ENCODE results near the gene TPRN. TPM values are rescaled to one million over a fixed set of nuclear protein-coding genes. Genes with fewer than 3 reads are reported as not detected.
"Not testable (repeated sequence)": the region's sequence is repeated elsewhere in the genome, so short reads cannot be mapped to it uniquely, and the experiment has no call there.

Gene TPRN
- total and polyA plus RNA-seq, 3 experiments from 2014 or later: 0.76 to 15.1 (median 14.1) TPM

GRCh38 chr9:137243626-137244485 is 43.3 kb upstream of the TPRN start:
- Histone ChIP-seq H3K9me3 (ENCODE audit: low read length) (no peaks in the 10 kb centered on the region), H3K27ac (ENCODE audit: low read depth, low read length) (no peak overlapping the region), H3K27me3 (ENCODE audit: insufficient read depth, low read length, poor library complexity, severe bottlenecking) (no peaks in the 10 kb centered on the region), H3K4me1 (ENCODE audit: insufficient read depth, low read length) (peaks cover 10% of the 10 kb centered on the region), H3K36me3 (ENCODE audit: insufficient read depth, low read length) (peaks cover 10% of the 10 kb centered on the region), H3K4me3 (ENCODE audit: low read length) (no peak overlapping the region)
- DNase-seq: no peak
- H3K27ac Mint-ChIP-seq: peak overlapping the region in 4 of 8 donors; percentile 30 to 88 (median 54)
- POLR2A ChIA-PET: interaction anchor here (0.6 kb wide), 1 partner anchor 121 kb away, joined by 3 read pairs; no protein-coding TSS in a partner anchor
- CTCF ChIA-PET: interaction anchor here (1.8 kb wide), 1 partner anchor 197 kb away, joined by 5 read pairs; no protein-coding TSS in a partner anchor
- peak overlapping the region in 6 of 7 donors; percentile 8 to 72 (median 44) for H3K4me3 Mint-ChIP-seq
- H3K9me3 Mint-ChIP-seq: no peaks in the 10 kb centered on the region
- H3K4me1 Mint-ChIP-seq: peaks cover 13 to 35% (median 16%) of the 10 kb centered on the region in 3 donors
- H3K27me3 Mint-ChIP-seq: peaks cover 0 to 4% of the 10 kb centered on the region in 2 donors
- H3K36me3 Mint-ChIP-seq: peaks cover 0 to 22% (median 5%) of the 10 kb centered on the region in 3 donors

GRCh38 chr9:137243266-137243625 is 42.7 kb upstream of the TPRN start:
- Histone ChIP-seq H3K36me3 (ENCODE audit: insufficient read depth, low read length) (peaks cover 10% of the 10 kb centered on the region), H3K4me1 (ENCODE audit: insufficient read depth, low read length) (peaks cover 10% of the 10 kb centered on the region)
- not testable (repeated sequence) for H3K9me3 ChIP-seq (ENCODE audit: low read length); H3K27me3 ChIP-seq (ENCODE audit: insufficient read depth, low read length, poor library complexity, severe bottlenecking); H3K9me3 Mint-ChIP-seq; DNase-seq; H3K27me3 Mint-ChIP-seq; H3K4me3 ChIP-seq (ENCODE audit: low read length); H3K27ac ChIP-seq (ENCODE audit: low read depth, low read length)
- H3K4me1 Mint-ChIP-seq: peaks cover 14 to 40% (median 17%) of the 10 kb centered on the region in 3 donors
- peak overlapping the region in 6 of 7 donors; percentile 3 to 86 (median 44) for H3K4me3 Mint-ChIP-seq
- peak overlapping the region in 3 of 8 donors; percentile 37 to 75 (median 41) for H3K27ac Mint-ChIP-seq
- POLR2A ChIA-PET: interaction anchor here (3.4 kb wide), 1 partner anchor 12 kb away, joined by 83 read pairs; the partner anchor contains the start of gene NELFB
- peaks cover 0 to 22% (median 5%) of the 10 kb centered on the region in 3 donors for H3K36me3 Mint-ChIP-seq
- CTCF ChIA-PET: interaction anchor here (1.8 to 4.4 kb wide), 3 partner anchors 11 to 197 kb away, joined by 5 to 43 read pairs (median 14); partner anchors contain the start of genes NELFB and RNF224

- POLR2A ChIA-PET: interaction anchor here (1.4 to 3.4 kb wide), 4 partner anchors 13 to 53 kb away, joined by 6 to 83 read pairs (median 18); partner anchors contain the start of genes NELFB, RNF208 and TPRN
- Histone ChIP-seq H3K36me3 (ENCODE audit: insufficient read depth, low read length) (peaks cover 10% of the 10 kb centered on the region), H3K9me3 (ENCODE audit: low read length) (no peaks in the 10 kb centered on the region), H3K4me3 (ENCODE audit: low read length) (peak overlapping the region; percentile 46), H3K27me3 (ENCODE audit: insufficient read depth, low read length, poor library complexity, severe bottlenecking) (no peaks in the 10 kb centered on the region), H3K27ac (ENCODE audit: low read depth, low read length) (peak overlapping the region; percentile 72), H3K4me1 (ENCODE audit: insufficient read depth, low read length) (peaks cover 10% of the 10 kb centered on the region)
- peak overlapping the region in 7 of 8 donors; percentile 60 to 83 (median 78) for H3K27ac Mint-ChIP-seq
- no peak for DNase-seq
- CTCF ChIA-PET: interaction anchor here (1.2 to 4.4 kb wide), 6 partner anchors 12 to 196 kb away, joined by 3 to 43 read pairs (median 4); partner anchors contain the start of genes ANAPC2, NELFB, RNF224 and SSNA1
- peaks cover 0 to 22% (median 5%) of the 10 kb centered on the region in 3 donors for H3K36me3 Mint-ChIP-seq
- H3K4me1 Mint-ChIP-seq: peaks cover 15 to 43% (median 17%) of the 10 kb centered on the region in 3 donors
- H3K4me3 Mint-ChIP-seq: peak overlapping the region; percentile 70 to 88 (median 84)
- H3K27me3 Mint-ChIP-seq: peaks cover 0 to 4% of the 10 kb centered on the region in 2 donors
- no peaks in the 10 kb centered on the region for H3K9me3 Mint-ChIP-seq
Measured at GRCh38 chr9:137242269-137243203, 42.0 kb upstream of the TPRN start.

GRCh38 chr9:137241490-137242268 is 41.1 kb upstream of the TPRN start:
- Histone ChIP-seq H3K27me3 (ENCODE audit: insufficient read depth, low read length, poor library complexity, severe bottlenecking) (no peaks in the 10 kb centered on the region), H3K4me3 (ENCODE audit: low read length) (peak overlapping the region; percentile 46), H3K27ac (ENCODE audit: low read depth, low read length) (peak overlapping the region; percentile 72), H3K36me3 (ENCODE audit: insufficient read depth, low read length) (peaks cover 10% of the 10 kb centered on the region), H3K9me3 (ENCODE audit: low read length) (no peaks in the 10 kb centered on the region), H3K4me1 (ENCODE audit: insufficient read depth, low read length) (peaks cover 14% of the 10 kb centered on the region)
- Mint-ChIP-seq H3K9me3 (no peaks in the 10 kb centered on the region), H3K27me3 (peaks cover 0 to 4% of the 10 kb centered on the region in 2 donors), H3K36me3 (peaks cover 0 to 22% (median 5%) of the 10 kb centered on the region in 3 donors), H3K27ac (peak overlapping the region in 6 of 8 donors; percentile 67 to 94 (median 80)), H3K4me1 (peaks cover 15 to 46% (median 17%) of the 10 kb centered on the region in 3 donors), H3K4me3 (peak overlapping the region; percentile 81 to 88 (median 86))
- DNase-seq: peak in 3 of 5 donors; percentile 63 to 82 (median 66)
- CTCF ChIA-PET: interaction anchor here (1.0 to 4.4 kb wide), 13 partner anchors 13 to 451 kb away, joined by 3 to 43 read pairs (median 3); partner anchors contain the start of genes ANAPC2, NELFB, RNF224 and SSNA1
- POLR2A ChIA-PET: interaction anchor here (1.0 to 3.4 kb wide), 10 partner anchors 14 to 442 kb away, joined by 3 to 83 read pairs (median 11); partner anchors contain the start of genes MAN1B1, NELFB, RNF208 and SAPCD2

GRCh38 chr9:137240841-137241489 is 40.4 kb upstream of the TPRN start, which contains the start of gene TUBB4B:
TUBB4B (plus strand) TSS chr9:137241287; CDS start chr9:137241361, 74 bp downstream.
- Mint-ChIP-seq H3K27ac (peak within 1 kb of the TSS; percentile 82 to 95 (median 90)), H3K27me3 (peaks cover 0 to 4% of the 10 kb centered on the region in 2 donors), H3K4me3 (peak within 1 kb of the TSS; percentile 88 to 95 (median 90)), H3K36me3 (peaks cover 0 to 22% (median 5%) of the 10 kb centered on the region in 3 donors), H3K9me3 (no peaks in the 10 kb centered on the region), H3K4me1 (peaks cover 15 to 52% (median 17%) of the 10 kb centered on the region in 3 donors)
- CTCF ChIA-PET: interaction anchor here (1.0 to 4.4 kb wide), 12 partner anchors 13 to 450 kb away, joined by 3 to 43 read pairs (median 4); partner anchors contain the start of genes ANAPC2, NELFB, RNF224 and SSNA1
- DNase-seq: peak; percentile 92 to 100 (median 97)
- POLR2A ChIA-PET: interaction anchor here (0.5 to 3.4 kb wide), 19 partner anchors 15 to 441 kb away, joined by 3 to 83 read pairs (median 4); partner anchors contain the start of genes ANAPC2, MAN1B1, MRPL41 and NELFB
- Histone ChIP-seq H3K4me1 (ENCODE audit: insufficient read depth, low read length) (peaks cover 20% of the 10 kb centered on the region), H3K4me3 (ENCODE audit: low read length) (peak within 1 kb of the TSS; percentile 60), H3K27ac (ENCODE audit: low read depth, low read length) (peak within 1 kb of the TSS; percentile 79), H3K9me3 (ENCODE audit: low read length) (no peaks in the 10 kb centered on the region), H3K27me3 (ENCODE audit: insufficient read depth, low read length, poor library complexity, severe bottlenecking) (no peaks in the 10 kb centered on the region), H3K36me3 (ENCODE audit: insufficient read depth, low read length) (peaks cover 10% of the 10 kb centered on the region)

- peak; percentile 60 to 84 (median 80) for DNase-seq
- Mint-ChIP-seq H3K9me3 (no peaks in the 10 kb centered on the region), H3K4me3 (peak overlapping the region in 6 of 7 donors; percentile 62 to 88 (median 78)), H3K4me1 (peaks cover 15 to 52% (median 17%) of the 10 kb centered on the region in 3 donors), H3K36me3 (peaks cover 0 to 22% (median 5%) of the 10 kb centered on the region in 3 donors), H3K27ac (peak overlapping the region in 2 of 8 donors; percentile 63 to 78), H3K27me3 (peaks cover 0 to 4% of the 10 kb centered on the region in 2 donors)
- Histone ChIP-seq H3K4me3 (ENCODE audit: low read length) (peak overlapping the region; percentile 60), H3K27me3 (ENCODE audit: insufficient read depth, low read length, poor library complexity, severe bottlenecking) (no peaks in the 10 kb centered on the region), H3K4me1 (ENCODE audit: insufficient read depth, low read length) (peaks cover 22% of the 10 kb centered on the region), H3K9me3 (ENCODE audit: low read length) (no peaks in the 10 kb centered on the region), H3K27ac (ENCODE audit: low read depth, low read length) (peak overlapping the region; percentile 79), H3K36me3 (ENCODE audit: insufficient read depth, low read length) (peaks cover 10% of the 10 kb centered on the region)
- POLR2A ChIA-PET: interaction anchor here (0.5 to 3.4 kb wide), 20 partner anchors 15 to 440 kb away, joined by 3 to 83 read pairs (median 4); partner anchors contain the start of genes ANAPC2, MAN1B1, MRPL41 and NELFB
- CTCF ChIA-PET: interaction anchor here (1.0 to 4.4 kb wide), 12 partner anchors 13 to 450 kb away, joined by 3 to 43 read pairs (median 4); partner anchors contain the start of genes ANAPC2, NELFB, RNF224 and SSNA1
Measured at GRCh38 chr9:137240318-137240840, 39.8 kb upstream of the TPRN start.
